Measurements from ENCODE around the gene NCKAP5.

NCKAP5 gene

DNA sequence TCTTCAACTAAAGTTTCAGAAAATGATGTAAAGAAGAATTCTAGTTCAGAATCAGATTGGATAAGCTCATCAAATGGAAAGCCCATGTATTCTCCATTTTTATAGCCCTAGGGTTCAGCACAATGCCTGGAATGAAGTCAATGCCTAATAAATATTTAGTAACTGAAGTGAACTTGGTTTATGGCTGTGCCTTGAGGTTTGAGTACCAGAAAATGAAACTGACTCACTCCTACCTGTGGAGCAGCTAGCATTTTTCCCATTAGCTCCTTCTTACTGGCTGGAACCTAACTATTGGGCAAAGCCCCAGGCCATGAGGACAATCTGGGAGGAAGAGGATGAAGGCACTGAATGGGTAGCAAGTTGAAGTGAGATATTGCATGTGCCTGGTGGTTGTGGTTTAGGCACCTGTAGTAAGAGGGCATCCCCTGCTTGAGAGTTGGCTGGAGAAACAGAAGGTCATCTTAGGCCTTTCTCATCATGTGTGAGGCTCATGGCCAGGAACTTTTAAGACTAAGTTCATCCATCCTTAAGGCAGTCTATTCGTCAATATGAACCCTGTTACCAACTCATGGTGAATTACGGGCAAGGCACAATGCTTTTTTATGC is 813.3 kb downstream of the NCKAP5 start:
- no peak for DNase-seq (ENCODE audit: low read depth)
- TF ChIP-seq, protein P1, sequence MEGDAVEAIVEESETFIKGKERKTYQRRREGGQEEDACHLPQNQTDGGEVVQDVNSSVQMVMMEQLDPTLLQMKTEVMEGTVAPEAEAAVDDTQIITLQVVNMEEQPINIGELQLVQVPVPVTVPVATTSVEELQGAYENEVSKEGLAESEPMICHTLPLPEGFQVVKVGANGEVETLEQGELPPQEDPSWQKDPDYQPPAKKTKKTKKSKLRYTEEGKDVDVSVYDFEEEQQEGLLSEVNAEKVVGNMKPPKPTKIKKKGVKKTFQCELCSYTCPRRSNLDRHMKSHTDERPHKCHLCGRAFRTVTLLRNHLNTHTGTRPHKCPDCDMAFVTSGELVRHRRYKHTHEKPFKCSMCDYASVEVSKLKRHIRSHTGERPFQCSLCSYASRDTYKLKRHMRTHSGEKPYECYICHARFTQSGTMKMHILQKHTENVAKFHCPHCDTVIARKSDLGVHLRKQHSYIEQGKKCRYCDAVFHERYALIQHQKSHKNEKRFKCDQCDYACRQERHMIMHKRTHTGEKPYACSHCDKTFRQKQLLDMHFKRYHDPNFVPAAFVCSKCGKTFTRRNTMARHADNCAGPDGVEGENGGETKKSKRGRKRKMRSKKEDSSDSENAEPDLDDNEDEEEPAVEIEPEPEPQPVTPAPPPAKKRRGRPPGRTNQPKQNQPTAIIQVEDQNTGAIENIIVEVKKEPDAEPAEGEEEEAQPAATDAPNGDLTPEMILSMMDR (IDR thresholded peaks at IDR 0.05; ENCODE audit: control insufficient read depth, insufficient read depth, low read depth, low read length, missing control alignments), result no peak
- no peak overlapping the region for H3K4me3 ChIP-seq (ENCODE audit: control insufficient read depth, low read depth, low read length)

DNA sequence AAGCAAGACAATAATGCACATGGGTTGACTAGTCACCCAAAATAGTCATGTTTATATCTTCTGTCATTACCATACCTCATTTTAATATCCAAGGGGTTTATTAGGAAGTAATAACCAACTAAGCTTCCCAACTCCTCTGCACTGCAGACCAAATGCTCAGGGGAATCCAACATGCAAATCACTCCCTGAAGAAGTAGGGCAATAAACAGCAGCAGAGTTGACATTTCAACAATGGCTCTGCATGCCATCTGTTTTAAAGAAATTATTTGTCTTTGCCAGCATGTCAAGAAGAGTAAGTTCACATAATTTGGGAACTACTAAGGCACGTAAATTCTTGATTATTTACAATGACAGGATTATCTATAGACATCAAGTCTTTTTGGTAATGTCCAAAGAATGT is 813.9 kb downstream of the NCKAP5 start:
- H3K4me3 ChIP-seq (ENCODE audit: control insufficient read depth, low read depth, low read length), result no peak overlapping the region
- no peak for DNase-seq (ENCODE audit: low read depth)
- TF ChIP-seq, protein P1 (IDR thresholded peaks at IDR 0.05; ENCODE audit: control insufficient read depth, insufficient read depth, low read depth, low read length, missing control alignments), result no peak

DNA sequence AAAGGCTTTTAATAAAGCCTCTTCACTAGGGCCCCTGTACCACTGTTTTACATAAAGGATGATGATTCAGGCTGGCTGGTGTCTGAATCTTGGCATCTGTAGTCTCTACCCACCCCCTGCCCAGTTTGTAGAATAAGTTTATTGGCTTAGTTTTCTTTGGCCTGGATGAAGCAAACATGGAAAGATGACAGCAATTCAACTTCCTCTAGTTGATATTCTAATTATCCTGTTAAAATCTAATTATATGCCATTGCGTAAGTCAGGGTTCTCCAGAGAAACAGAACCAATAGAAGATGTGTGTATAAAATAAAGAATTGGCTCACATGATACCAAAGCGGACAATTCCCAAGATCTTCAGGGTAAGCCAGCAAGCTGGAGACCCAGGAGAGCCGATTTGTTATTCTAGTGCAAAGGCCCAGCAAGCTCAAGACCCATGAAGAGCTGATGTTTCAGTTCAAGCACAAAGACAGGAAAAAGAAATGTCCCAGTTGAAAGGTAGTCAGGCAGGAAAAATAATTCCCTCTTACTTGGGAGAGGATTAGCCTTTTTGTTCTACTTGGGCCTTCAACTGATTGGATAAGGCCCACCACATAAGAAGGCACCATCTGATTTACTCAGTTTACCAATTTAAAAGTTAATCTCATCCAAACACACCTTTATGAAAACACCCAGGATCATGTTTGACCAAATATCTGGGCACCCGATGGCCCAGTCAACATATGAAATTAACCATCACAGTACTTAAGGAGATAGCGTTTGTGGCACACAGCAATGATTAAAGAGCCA is 815.6 kb downstream of the NCKAP5 start:
- DNase-seq (ENCODE audit: low read depth), result no peak
- H3K4me3 ChIP-seq (ENCODE audit: control insufficient read depth, low read depth, low read length), result no peak overlapping the region
- TF ChIP-seq, protein P1 (IDR thresholded peaks at IDR 0.05; ENCODE audit: control insufficient read depth, insufficient read depth, low read depth, low read length, missing control alignments), result no peak

DNA sequence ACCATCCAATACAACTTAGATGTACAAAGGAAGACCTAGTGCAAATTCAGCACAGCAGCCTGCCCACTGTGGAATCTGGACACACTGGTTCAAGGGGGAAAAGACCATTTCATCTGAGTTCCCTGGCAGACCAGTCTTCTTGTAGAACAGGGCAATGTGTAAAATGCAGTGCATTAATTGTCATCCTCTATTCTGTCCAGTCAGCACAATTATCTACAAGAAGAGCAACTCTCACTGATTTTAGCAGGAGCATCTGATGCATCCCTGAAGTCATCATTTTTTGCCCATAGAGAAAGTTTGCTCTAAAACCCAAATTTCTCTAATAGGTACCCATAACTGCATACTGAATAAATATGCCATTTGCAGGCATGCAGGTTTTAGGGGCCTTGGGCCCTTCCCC is 816.4 kb downstream of the NCKAP5 start:
- TF ChIP-seq, protein P1 (IDR thresholded peaks at IDR 0.05; ENCODE audit: control insufficient read depth, insufficient read depth, low read depth, low read length, missing control alignments), result no peak
- no peak for DNase-seq (ENCODE audit: low read depth)
- no peak overlapping the region for H3K4me3 ChIP-seq (ENCODE audit: control insufficient read depth, low read depth, low read length)

DNA sequence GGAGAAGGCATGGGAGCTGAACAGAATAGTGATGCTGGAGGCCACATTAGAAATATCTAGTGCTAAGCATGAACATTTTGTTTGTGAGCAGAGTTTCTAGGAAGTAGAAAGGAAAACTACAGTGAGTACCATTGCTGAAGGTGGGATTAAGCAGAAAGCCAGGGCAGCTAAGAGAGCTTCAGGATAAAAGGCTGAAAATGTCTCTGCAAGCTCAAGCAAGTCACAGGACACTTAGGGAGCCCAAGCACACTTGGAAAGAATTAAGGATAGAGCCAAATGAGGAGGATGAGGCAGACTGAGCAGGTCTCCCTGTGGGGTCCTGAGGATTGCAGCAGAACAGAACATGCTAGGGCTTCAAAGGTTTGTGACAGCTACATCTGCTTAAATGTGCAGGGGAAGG is 817.7 kb downstream of the NCKAP5 start:
- TF ChIP-seq, protein P1 (IDR thresholded peaks at IDR 0.05; ENCODE audit: control insufficient read depth, insufficient read depth, low read depth, low read length, missing control alignments), result no peak
- DNase-seq (ENCODE audit: low read depth), result no peak
- no peak overlapping the region for H3K4me3 ChIP-seq (ENCODE audit: control insufficient read depth, low read depth, low read length)

DNA sequence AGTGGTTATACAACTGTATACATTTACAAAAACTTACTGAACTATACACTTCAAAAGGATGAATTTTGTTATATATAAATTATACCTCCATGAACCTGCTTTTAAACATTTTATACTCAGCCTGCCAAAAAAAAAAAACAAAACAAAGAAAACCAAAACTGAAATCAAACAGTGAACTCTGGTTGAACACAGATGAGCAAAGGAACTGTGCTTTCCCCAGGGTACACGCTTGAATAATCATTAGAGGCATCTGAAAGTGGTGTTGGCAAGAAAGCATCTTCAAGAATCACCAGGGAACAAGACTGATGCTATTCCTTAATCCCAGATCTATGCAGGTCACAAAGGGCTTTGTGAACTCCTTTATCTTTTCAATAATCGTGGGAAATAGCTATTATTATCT is 821.2 kb downstream of the NCKAP5 start:
- H3K4me3 ChIP-seq (ENCODE audit: control insufficient read depth, low read depth, low read length), result no peak overlapping the region
- TF ChIP-seq, protein P1 (IDR thresholded peaks at IDR 0.05; ENCODE audit: control insufficient read depth, insufficient read depth, low read depth, low read length, missing control alignments), result no peak
- DNase-seq (ENCODE audit: low read depth), result no peak
